PC-9 (cell line): ENCODE measurements around the gene CDX1. TPM values are rescaled to one million over a fixed set of nuclear protein-coding genes. Genes with fewer than 3 reads are reported as not detected.

ENCODE experiments used
- BruUV-seq: library from RNA; stranded (reverse); fragments of 400-500 nt; replicated peaks from 2 replicates; lab custom pipeline; 2021; lab: Mats Ljungman, UMichigan
- CTCF ChIA-PET: fragments of 300-600 bp; sonication (Branson Sonifier 250); formaldehyde crosslinking; loops from one replicate; lab custom pipeline; 2022; ENCODE audit warnings: antibody characterized with exemption; lab: Charles Lee
- POLR2A ChIA-PET: fragments of 300-600 bp; sonication (Branson Sonifier 250); formaldehyde crosslinking; loops from one replicate; lab custom pipeline; 2022; ENCODE audit warnings: antibody characterized with exemption; ENCODE audit not compliant: unreplicated experiment; lab: Charles Lee
- DNase-seq, 2 experiments: peaks; one replicate each; pipeline versions ENCODE4 v3.0.0 to v3.0.0-alpha.2; 2015 to 2022; ENCODE audit warnings: mixed read lengths in 1 of 2
- H2AFZ ChIP-seq: fragments of 200-600 bp; sonication (generic); 2 replicates; pipeline ENCODE4 v1.8.1; 2017; ENCODE audit warnings: antibody characterized with exemption
- H3F3A ChIP-seq: fragments of 200-600 bp; sonication (generic); 2 replicates; pipeline ENCODE4 v1.8.1; 2017; ENCODE audit warnings: antibody characterized with exemption, mild to moderate bottlenecking, low read depth; ENCODE audit not compliant: insufficient read depth
- H3K27ac ChIP-seq: fragments of 200-600 bp; sonication (generic); 2 replicates; pipeline ENCODE4 v1.6.1; 2016; ENCODE audit warnings: mixed run types
- H3K27me3 ChIP-seq: fragments of 200-600 bp; sonication (generic); 2 replicates; pipeline ENCODE4 v1.6.1; 2016; ENCODE audit warnings: low read depth, mixed run types; ENCODE audit not compliant: insufficient read depth
- H3K36me3 ChIP-seq: fragments of 200-600 bp; sonication (generic); 2 replicates; pipeline ENCODE4 v1.6.1; 2016; ENCODE audit warnings: low read depth, mixed run types
- H3K4me1 ChIP-seq: fragments of 200-600 bp; sonication (generic); replicated peaks from 2 replicates; pipeline ENCODE4 v1.6.1; 2016; ENCODE audit warnings: mixed run types; ENCODE audit not compliant: insufficient read depth
- H3K4me2 ChIP-seq: fragments of 200-600 bp; sonication (generic); 2 replicates; pipeline ENCODE4 v1.6.1; 2017; ENCODE audit warnings: mixed run types
- H3K4me3 ChIP-seq: fragments of 200-600 bp; sonication (generic); 2 replicates; pipeline ENCODE4 v1.6.1; 2016; ENCODE audit warnings: mixed run types
- H3K79me2 ChIP-seq: fragments of 200-600 bp; sonication (generic); 2 replicates; pipeline ENCODE4 v1.6.1; 2017; ENCODE audit warnings: low read depth, mixed run types
- H3K9me2 ChIP-seq: fragments of 200-600 bp; sonication (generic); 2 replicates; pipeline ENCODE4 v1.8.1; 2017; ENCODE audit warnings: mild to moderate bottlenecking; ENCODE audit not compliant: insufficient read depth
- H3K9me3 ChIP-seq: fragments of 200-600 bp; sonication (generic); 2 replicates; pipeline ENCODE4 v1.8.1; 2016; ENCODE audit warnings: low read depth; ENCODE audit not compliant: insufficient read depth
- H4K20me1 ChIP-seq: fragments of 200-600 bp; sonication (generic); 2 replicates; pipeline ENCODE4 v1.8.1; 2017; ENCODE audit not compliant: insufficient read depth
- CTCF ChIP-seq: fragments of 200-600 bp; sonication (generic); conservative IDR thresholded peaks from 2 replicates; pipeline ENCODE4 v1.6.1; 2017; ENCODE audit warnings: mixed run types, antibody characterized with exemption, mild to moderate bottlenecking, moderate library complexity
- EZH2 ChIP-seq: fragments of 200-600 bp; sonication (generic); IDR thresholded peaks from 2 replicates; pipeline ENCODE4 v1.8.0; 2017; ENCODE audit warnings: antibody characterized with exemption, low read depth
- intact Hi-C: fragments of 100-400 bp; cut with micrococcal nuclease; formaldehyde crosslinking; loops from one replicate; pipeline ENCODE4 v1.10.0; 2022; ENCODE audit not compliant: unreplicated experiment
- total RNA-seq: library from RNA; stranded (reverse); gene quantifications from 2 replicates; pipeline ENCODE4 v1.2.3, GENCODE V29; 2021

CDX1 gene
- total RNA-seq, 1 experiment from 2014 or later: not detected

GRCh38 chr5:150123542-150123941 is 43.0 kb upstream of the CDX1 start:
- ChIA-PET POLR2A (no interaction called here), CTCF (no interaction called here)
- no TSS peak for BruUV-seq
- Histone ChIP-seq H2AFZ (no peak overlapping the region), H3K79me2 (no peaks in the 10 kb centered on the region), H3K27me3 (no peaks in the 10 kb centered on the region), H3K4me3 (no peak overlapping the region), H3K9me3 (no peaks in the 10 kb centered on the region), H3K36me3 (no peaks in the 10 kb centered on the region), H3K27ac (no peak overlapping the region), H4K20me1 (no peaks in the 10 kb centered on the region), H3K9me2 (no peaks in the 10 kb centered on the region), H3F3A (no peaks in the 10 kb centered on the region), H3K4me1 (peaks cover 7% of the 10 kb centered on the region), H3K4me2 (no peak overlapping the region)
- intact Hi-C loops: no loop called here
- no peak for DNase-seq
- TF ChIP-seq EZH2: no peak
- TF ChIP-seq CTCF: no peak

- Histone ChIP-seq H3K27ac (no peak overlapping the region), H4K20me1 (no peaks in the 10 kb centered on the region), H3K36me3 (no peaks in the 10 kb centered on the region), H3F3A (no peaks in the 10 kb centered on the region), H3K27me3 (no peaks in the 10 kb centered on the region), H3K79me2 (no peaks in the 10 kb centered on the region), H3K4me3 (no peak overlapping the region), H3K9me3 (no peaks in the 10 kb centered on the region), H3K4me1 (peaks cover 7% of the 10 kb centered on the region), H3K4me2 (no peak overlapping the region), H2AFZ (no peak overlapping the region), H3K9me2 (no peaks in the 10 kb centered on the region)
- TF ChIP-seq EZH2 (no peak), CTCF (no peak)
- no TSS peak for BruUV-seq
- CTCF ChIA-PET: no interaction called here
- POLR2A ChIA-PET: no interaction called here
- intact Hi-C loops: no loop called here
- DNase-seq: no peak
Observed at GRCh38 chr5:150124111-150124557, 42.4 kb upstream of the CDX1 start.

- Histone ChIP-seq H3K4me2 (no peak overlapping the region), H3K4me3 (no peak overlapping the region), H3F3A (no peaks in the 10 kb centered on the region), H3K9me3 (no peaks in the 10 kb centered on the region), H3K79me2 (no peaks in the 10 kb centered on the region), H2AFZ (no peak overlapping the region), H3K4me1 (peaks cover 7% of the 10 kb centered on the region), H3K27ac (no peak overlapping the region), H3K36me3 (no peaks in the 10 kb centered on the region), H3K9me2 (no peaks in the 10 kb centered on the region), H4K20me1 (no peaks in the 10 kb centered on the region), H3K27me3 (no peaks in the 10 kb centered on the region)
- DNase-seq: no peak
- ChIA-PET POLR2A (no interaction called here), CTCF (interaction anchor here (0.8 kb wide), 1 partner anchor 14 kb away, joined by 20 read pairs; no protein-coding TSS in a partner anchor)
- BruUV-seq: no TSS peak
- no peak for TF ChIP-seq EZH2
- no peak for TF ChIP-seq CTCF
- intact Hi-C loops: no loop called here
Observed at GRCh38 chr5:150124596-150124995, 42.0 kb upstream of the CDX1 start.
